ENCODE measurements around the gene C17orf114.

Gene C17orf114

GRCh38 chr17:4811471-4811870, 9.3 kb upstream of the C17orf114 start:
- Histone ChIP-seq H3K27ac (no peak overlapping the region), H3K4me1 (peaks cover 20% of the 10 kb centered on the region), H3K9me3 (no peaks in the 10 kb centered on the region), H3K27me3 (no peaks in the 10 kb centered on the region), H3K4me3 (no peak overlapping the region), H3K36me3 (peaks cover 34% of the 10 kb centered on the region)
- TF ChIP-seq POLR2A (IDR thresholded peaks at IDR 0.05) (no peak), CTCF (IDR thresholded peaks at IDR 0.05) (no peak), EP300 (IDR thresholded peaks at IDR 0.05) (no peak), POLR2AphosphoS5 (IDR thresholded peaks at IDR 0.05) (no peak)
- DNase-seq (ENCODE audit: low spot score in 2 of 2) = no peak
- 89% methylated on average over 12 of the region's 12 CpGs for WGBS

- H3K4me3 ChIP-seq = no peak overlapping the region
- peaks cover 27% of the 10 kb centered on the region for H3K4me1 ChIP-seq
- no peaks in the 10 kb centered on the region for H3K9me3 ChIP-seq
- no peak overlapping the region for H3K27ac ChIP-seq
- 56% methylated on average over 13 of the region's 13 CpGs for WGBS
- peaks cover 28% of the 10 kb centered on the region for H3K36me3 ChIP-seq
- H3K27me3 ChIP-seq = no peaks in the 10 kb centered on the region
- TF ChIP-seq EP300 (IDR thresholded peaks at IDR 0.05) = no peak
- no peak for TF ChIP-seq POLR2AphosphoS5 (IDR thresholded peaks at IDR 0.05)
- no peak for TF ChIP-seq CTCF (IDR thresholded peaks at IDR 0.05)
- TF ChIP-seq POLR2A (IDR thresholded peaks at IDR 0.05) = no peak
- no peak for DNase-seq (ENCODE audit: low spot score in 2 of 2)
Observed at GRCh38 chr17:4810696-4811290, 8.7 kb upstream of the C17orf114 start.

GRCh38 chr17:4808378-4808767, 6.2 kb upstream of the C17orf114 start:
- H3K4me3 ChIP-seq = peak overlapping the region; percentile 91
- H3K36me3 ChIP-seq = peaks cover 16% of the 10 kb centered on the region
- WGBS = 28% methylated on average over 6 of the region's 6 CpGs
- no peaks in the 10 kb centered on the region for H3K27me3 ChIP-seq
- TF ChIP-seq POLR2A (IDR thresholded peaks at IDR 0.05) = no peak
- TF ChIP-seq EP300 (IDR thresholded peaks at IDR 0.05) = no peak
- TF ChIP-seq CTCF (IDR thresholded peaks at IDR 0.05) = no peak
- TF ChIP-seq POLR2AphosphoS5 (IDR thresholded peaks at IDR 0.05) = no peak
- no peaks in the 10 kb centered on the region for H3K9me3 ChIP-seq
- H3K27ac ChIP-seq = no peak overlapping the region
- DNase-seq (ENCODE audit: low spot score in 2 of 2) = no peak
- H3K4me1 ChIP-seq = peaks cover 27% of the 10 kb centered on the region

GRCh38 chr17:4807605-4808377, 5.7 kb upstream of the C17orf114 start:
- H3K9me3 ChIP-seq = no peaks in the 10 kb centered on the region
- TF ChIP-seq EP300 (IDR thresholded peaks at IDR 0.05) (no peak), CTCF (IDR thresholded peaks at IDR 0.05) (no peak)
- H3K4me3 ChIP-seq = peak overlapping the region; percentile 91
- H3K27ac ChIP-seq = no peak overlapping the region
- DNase-seq (ENCODE audit: low spot score in 2 of 2) = no peak
- peaks cover 27% of the 10 kb centered on the region for H3K4me1 ChIP-seq
- WGBS = 24% methylated on average over 24 of the region's 32 CpGs
- H3K27me3 ChIP-seq = no peaks in the 10 kb centered on the region
- H3K36me3 ChIP-seq = peaks cover 16% of the 10 kb centered on the region

GRCh38 chr17:4806777-4807604, 4.9 kb upstream of the C17orf114 start, which contains the start of gene PLD2:
PLD2 (plus strand) TSS chr17:4807152; CDS start chr17:4807773, 621 bp downstream.
- Histone ChIP-seq H3K4me3 (peak within 1 kb of the TSS; percentile 91), H3K27me3 (no peaks in the 10 kb centered on the region), H3K9me3 (no peaks in the 10 kb centered on the region), H3K36me3 (peaks cover 16% of the 10 kb centered on the region), H3K4me1 (peaks cover 27% of the 10 kb centered on the region), H3K27ac (peak within 1 kb of the TSS; percentile 73)
- no peak for TF ChIP-seq POLR2AphosphoS5 (IDR thresholded peaks at IDR 0.05)
- TF ChIP-seq EP300 (IDR thresholded peaks at IDR 0.05) = no peak
- peak in 1 of 2 donors; percentile 11 for TF ChIP-seq POLR2A (IDR thresholded peaks at IDR 0.05)
- TF ChIP-seq CTCF (IDR thresholded peaks at IDR 0.05) = no peak
- peak; percentile 89 to 90 for DNase-seq (ENCODE audit: low spot score in 2 of 2)
- WGBS = no CpG with 5 or more reads among the region's 106 CpGs

All from suprapubic skin (tissue), 4 donors.